ENCODE results near the gene ARMC6. TPM values are rescaled to one million over a fixed set of nuclear protein-coding genes. Genes with fewer than 3 reads are reported as not detected.

Gene ARMC6
- total RNA-seq: 10 to 100 TPM; 33.1 to 60.0 (median 46.1) TPM

DNA sequence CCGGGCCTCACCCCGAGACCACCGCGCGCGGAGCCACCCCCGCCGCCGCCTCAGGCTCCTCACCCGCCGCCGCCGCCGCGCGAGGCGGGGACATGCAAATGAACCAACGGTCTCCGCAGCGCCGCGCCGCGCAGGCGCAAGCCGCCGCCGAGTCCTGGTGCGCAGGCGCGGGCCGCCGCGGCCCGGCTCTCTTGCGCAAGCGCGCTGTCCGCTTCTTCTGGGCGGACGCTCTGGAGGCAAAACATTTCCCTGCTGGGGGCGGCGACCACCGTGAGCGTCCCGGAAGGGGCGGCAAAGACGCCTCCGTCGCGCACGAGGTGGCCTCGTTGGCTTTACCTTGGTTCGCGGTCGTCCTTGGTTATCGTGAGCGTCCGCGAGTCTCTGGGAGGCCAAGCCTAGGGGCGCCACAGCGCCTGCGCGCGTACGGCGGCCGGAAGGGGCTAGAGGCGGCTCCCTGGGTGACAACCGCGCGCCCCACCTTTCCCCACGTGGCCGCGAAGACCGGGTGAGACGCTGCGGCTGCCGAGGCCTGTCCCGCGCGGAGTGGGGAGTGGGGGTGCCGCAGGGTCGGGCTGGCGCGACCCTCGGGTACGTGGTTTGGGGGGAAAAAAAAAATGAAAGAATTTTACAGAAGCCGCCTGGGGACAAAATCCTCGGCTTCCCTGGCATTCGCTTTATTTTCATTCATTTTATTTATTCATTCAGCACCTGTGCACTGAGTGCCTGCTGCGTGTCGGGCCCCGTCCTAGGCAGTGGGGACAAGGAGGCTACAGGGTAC lies at the start of gene ARMC6, which contains the start of gene SUGP2:
Gene ARMC6 (plus strand): TSS at position 178 of the 778 bp plus-strand sequence. CDS start 607 bp downstream, outside the sequence.
Gene SUGP2 (minus strand): TSS at position 92 of the 778 bp plus-strand sequence. CDS start 2,446 bp downstream, outside the sequence.
- Histone ChIP-seq H3K27me3 (no peaks in the 10 kb centered on the region), H3K36me3 (peaks cover 5 to 7% of the 10 kb centered on the region in 2 donors), H3K4me1 (peaks cover 11 to 28% of the 10 kb centered on the region in 2 donors), H3K9me3 (no peaks in the 10 kb centered on the region), H3K27ac (peak within 1 kb of the TSS; percentile 88 to 97 (median 96)), H3K4me3 (replicated peaks in 1 of 3) (peak within 1 kb of the TSS; percentile 57 to 98 (median 75))
- intact Hi-C loops (cut with DNase I): no loop called here
- DNase-seq: peak; percentile 82
- TF ChIP-seq, protein P1, sequence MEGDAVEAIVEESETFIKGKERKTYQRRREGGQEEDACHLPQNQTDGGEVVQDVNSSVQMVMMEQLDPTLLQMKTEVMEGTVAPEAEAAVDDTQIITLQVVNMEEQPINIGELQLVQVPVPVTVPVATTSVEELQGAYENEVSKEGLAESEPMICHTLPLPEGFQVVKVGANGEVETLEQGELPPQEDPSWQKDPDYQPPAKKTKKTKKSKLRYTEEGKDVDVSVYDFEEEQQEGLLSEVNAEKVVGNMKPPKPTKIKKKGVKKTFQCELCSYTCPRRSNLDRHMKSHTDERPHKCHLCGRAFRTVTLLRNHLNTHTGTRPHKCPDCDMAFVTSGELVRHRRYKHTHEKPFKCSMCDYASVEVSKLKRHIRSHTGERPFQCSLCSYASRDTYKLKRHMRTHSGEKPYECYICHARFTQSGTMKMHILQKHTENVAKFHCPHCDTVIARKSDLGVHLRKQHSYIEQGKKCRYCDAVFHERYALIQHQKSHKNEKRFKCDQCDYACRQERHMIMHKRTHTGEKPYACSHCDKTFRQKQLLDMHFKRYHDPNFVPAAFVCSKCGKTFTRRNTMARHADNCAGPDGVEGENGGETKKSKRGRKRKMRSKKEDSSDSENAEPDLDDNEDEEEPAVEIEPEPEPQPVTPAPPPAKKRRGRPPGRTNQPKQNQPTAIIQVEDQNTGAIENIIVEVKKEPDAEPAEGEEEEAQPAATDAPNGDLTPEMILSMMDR (IDR thresholded peaks at IDR 0.05): no peak
- peak in 1 of 2 donors; percentile 86 for TF ChIP-seq POLR2A (IDR thresholded peaks at IDR 0.05)
- 0 to 1% methylated on average over 17 to 28 of the region's 94 CpGs for WGBS, 2 donors

DNA sequence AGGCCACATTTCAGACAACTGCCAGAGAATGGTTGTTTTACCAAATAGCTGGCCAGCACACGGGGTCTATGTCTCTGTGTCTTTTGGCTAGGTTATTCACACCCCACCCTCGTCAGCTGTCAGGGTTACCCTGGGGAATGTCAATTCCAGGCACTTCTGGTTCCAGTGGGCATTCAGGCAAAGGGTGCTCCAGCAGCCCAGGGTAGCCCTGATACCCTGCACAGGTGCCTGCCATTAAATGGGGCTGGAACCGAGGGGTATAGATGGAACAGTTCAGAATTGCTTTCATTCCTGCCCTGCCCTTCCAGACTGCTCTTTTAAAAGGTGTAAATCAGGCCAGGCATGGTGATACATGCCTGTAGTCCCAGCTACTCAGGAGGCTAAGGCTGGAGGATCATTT lies 49.2 kb upstream of the ARMC6 start:
- TF ChIP-seq, protein P1 (IDR thresholded peaks at IDR 0.05): no peak
- TF ChIP-seq POLR2A (IDR thresholded peaks at IDR 0.05): no peak
- Histone ChIP-seq H3K36me3 (no peaks in the 10 kb centered on the region), H3K27ac (no peak overlapping the region), H3K4me3 (replicated peaks in 1 of 3) (no peak overlapping the region), H3K27me3 (no peaks in the 10 kb centered on the region), H3K9me3 (no peaks in the 10 kb centered on the region), H3K4me1 (peaks cover 0 to 4% of the 10 kb centered on the region in 2 donors)
- intact Hi-C loops (cut with DNase I): no loop called here
- 87 to 90% methylated on average over 2 to 3 of the region's 3 CpGs for WGBS, 2 donors
- no peak for DNase-seq

GRCh38 chr19:18985257-18985656 lies 48.1 kb upstream of the ARMC6 start:
- Histone ChIP-seq H3K4me3 (replicated peaks in 1 of 3) (no peak overlapping the region), H3K9me3 (no peaks in the 10 kb centered on the region), H3K36me3 (no peaks in the 10 kb centered on the region), H3K4me1 (peaks cover 0 to 4% of the 10 kb centered on the region in 2 donors), H3K27me3 (no peaks in the 10 kb centered on the region), H3K27ac (peak overlapping the region in 1 of 3 donors; percentile 39)
- no peak for DNase-seq
- 61 to 64% methylated on average over 7 of the region's 7 CpGs for WGBS, 2 donors
- no peak for TF ChIP-seq POLR2A (IDR thresholded peaks at IDR 0.05)
- TF ChIP-seq, protein P1 (IDR thresholded peaks at IDR 0.05): no peak
- intact Hi-C loops (cut with DNase I): loop anchor here (5.0 kb wide), 2 partner anchors 43 to 73 kb away; partner anchors contain the start of gene HOMER3

- H3K27me3 ChIP-seq: no peaks in the 10 kb centered on the region
- H3K4me1 ChIP-seq: peaks cover 0 to 4% of the 10 kb centered on the region in 2 donors
- H3K36me3 ChIP-seq: peaks cover 0 to 3% of the 10 kb centered on the region in 2 donors
- intact Hi-C loops (cut with DNase I): loop anchor here (5.0 kb wide), 2 partner anchors 45 to 75 kb away; partner anchors contain the start of gene HOMER3
- H3K27ac ChIP-seq: no peak overlapping the region
- no peak for DNase-seq
- H3K4me3 ChIP-seq (replicated peaks in 1 of 3): no peak overlapping the region
- TF ChIP-seq, protein P1 (IDR thresholded peaks at IDR 0.05): no peak
- TF ChIP-seq POLR2A (IDR thresholded peaks at IDR 0.05): no peak
- 59 to 62% methylated on average over 4 of the region's 4 CpGs for WGBS, 2 donors
- no peaks in the 10 kb centered on the region for H3K9me3 ChIP-seq
Observed at GRCh38 chr19:18987456-18987855, 45.9 kb upstream of the ARMC6 start.

- Histone ChIP-seq H3K4me3 (replicated peaks in 1 of 3) (no peak overlapping the region), H3K9me3 (no peaks in the 10 kb centered on the region), H3K27me3 (no peaks in the 10 kb centered on the region), H3K36me3 (peaks cover 14 to 18% of the 10 kb centered on the region in 2 donors), H3K4me1 (peaks cover 0 to 4% of the 10 kb centered on the region in 2 donors), H3K27ac (no peak overlapping the region)
- no peak for TF ChIP-seq POLR2A (IDR thresholded peaks at IDR 0.05)
- TF ChIP-seq, protein P1 (IDR thresholded peaks at IDR 0.05): no peak
- intact Hi-C loops (cut with DNase I): loop anchor here (5.0 kb wide), 2 partner anchors 47 to 77 kb away; partner anchors contain the start of gene HOMER3
- 83 to 85% methylated on average over 10 of the region's 10 CpGs for WGBS, 2 donors
- DNase-seq: no peak
Observed at GRCh38 chr19:18989316-18989715, 44.1 kb upstream of the ARMC6 start.
